IPS DF 6.9 (cell line): ENCODE results near the gene MIPOL1.
"Not testable (repeated sequence)": the region's sequence is repeated elsewhere in the genome, so short reads cannot be mapped to it uniquely, and the experiment has no call there.

Experiments used
- DNase-seq: peaks from one replicate; pipeline ENCODE4 v3.0.0-alpha.2; 2013; ENCODE audit warnings: low read depth, low spot score
- H3K27ac ChIP-seq: one replicate; pipeline ENCODE4 v1.5.1; 2013; ENCODE audit warnings: low read length, control low read depth
- H3K27me3 ChIP-seq: 2 replicates; pipeline ENCODE4 v1.6.1; 2013; ENCODE audit warnings: mild to moderate bottlenecking, low read length; ENCODE audit not compliant: control insufficient read depth, insufficient read depth
- H3K36me3 ChIP-seq: 2 replicates; pipeline ENCODE4 v1.6.1; 2013; ENCODE audit warnings: low read length; ENCODE audit not compliant: control insufficient read depth, insufficient read depth
- H3K4me1 ChIP-seq: 2 replicates; pipeline ENCODE4 v1.6.1; 2013; ENCODE audit warnings: low read length; ENCODE audit not compliant: control insufficient read depth, insufficient read depth
- H3K4me3 ChIP-seq: 2 replicates; pipeline ENCODE4 v1.5.1; 2013; ENCODE audit warnings: mild to moderate bottlenecking, low read length
- H3K9me3 ChIP-seq: 2 replicates; pipeline ENCODE4 v1.6.1; 2013; ENCODE audit warnings: low read length, inconsistent platforms; ENCODE audit not compliant: control insufficient read depth, insufficient read depth
- WGBS: extraction: QIAGEN DNeasy Blood & Tissue Kit; methylation state at CpG from one replicate; pipeline ENCODE4 v1.1.7; 2013; ENCODE audit warnings: mixed read lengths, missing lambda C conversion rate; ENCODE audit not compliant: insufficient read length, insufficient coverage; 5-methylcytosine and 5-hydroxymethylcytosine counted together

Gene MIPOL1

DNA sequence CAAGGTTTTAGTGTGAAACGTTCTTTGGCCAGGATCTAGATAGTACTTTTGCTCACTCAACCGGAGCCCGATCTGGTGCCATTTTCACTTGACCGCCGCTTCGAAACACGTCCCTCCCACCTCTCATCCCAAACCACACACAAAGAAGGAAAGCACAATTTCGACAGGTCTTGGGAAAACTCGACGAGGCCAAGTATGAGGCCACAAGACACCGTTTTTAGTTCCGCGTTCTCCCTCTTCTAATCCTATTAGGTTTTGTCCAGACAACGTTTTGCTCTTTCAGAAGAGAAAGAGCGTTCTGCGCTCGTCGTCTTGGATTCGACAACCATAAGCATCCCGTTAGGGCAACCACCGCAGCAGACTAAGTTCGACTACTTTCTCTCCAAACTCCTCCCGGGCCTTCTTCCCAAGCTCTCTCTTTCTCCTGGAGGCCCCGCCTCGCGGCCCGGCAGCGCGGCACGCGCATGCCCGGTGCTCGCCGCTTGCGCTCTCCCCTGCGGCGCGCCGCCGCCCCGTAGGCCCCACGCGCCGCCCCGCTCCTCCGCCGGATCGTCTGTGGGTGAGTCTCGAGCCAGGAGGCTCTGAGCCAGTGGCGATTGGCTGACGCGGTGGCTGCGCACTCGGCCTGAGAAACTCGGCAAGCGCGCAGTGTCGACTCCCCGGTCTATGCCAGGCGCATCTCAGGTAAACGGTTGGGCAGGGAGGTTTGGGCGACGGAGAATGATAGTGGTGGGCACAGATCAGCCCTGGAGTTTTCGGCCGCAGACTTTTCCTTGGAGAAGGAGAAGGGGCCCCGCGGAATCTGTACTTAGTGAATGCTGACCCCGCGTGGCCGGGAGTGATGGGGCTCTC is at the start of gene MIPOL1:
MIPOL1 (plus strand) TSS at position 517 of the 852 bp plus-strand sequence. CDS start 49,952 bp downstream, outside the sequence.
- peak; percentile 20 for DNase-seq

GRCh38 chr14:37150414-37150813 is 47.3 kb upstream of the MIPOL1 start:
- WGBS = no CpG with 5 or more reads among the region's 3 CpGs

More for the DNA sequence above, at the start of gene MIPOL1:
- no peaks in the 10 kb centered on the region for H3K36me3 ChIP-seq
- no CpG with 5 or more reads among the region's 70 CpGs for WGBS
- no peaks in the 10 kb centered on the region for H3K9me3 ChIP-seq
- H3K4me1 ChIP-seq = no peaks in the 10 kb centered on the region
- peak within 1 kb of the TSS; percentile 41; the same call in 1 of the 2 replicates for H3K4me3 ChIP-seq
- no peaks in the 10 kb centered on the region for H3K27me3 ChIP-seq
- no peak within 1 kb of the TSS for H3K27ac ChIP-seq

GRCh38 chr14:37153005-37153404 is 44.7 kb upstream of the MIPOL1 start:
- whole genome bisulfite sequencing = no CpG with 5 or more reads among the region's 1 CpG
- H3K9me3 ChIP-seq = no peaks in the 10 kb centered on the region
- no peak for DNase-seq
- no peaks in the 10 kb centered on the region for H3K4me1 ChIP-seq
- H3K27ac ChIP-seq = no peak overlapping the region
- no peaks in the 10 kb centered on the region for H3K27me3 ChIP-seq
- no peak overlapping the region for H3K4me3 ChIP-seq
- no peaks in the 10 kb centered on the region for H3K36me3 ChIP-seq

More at GRCh38 chr14:37150414-37150813, 47.3 kb upstream of the MIPOL1 start:
- Histone ChIP-seq H3K27ac (no peak overlapping the region), H3K36me3 (no peaks in the 10 kb centered on the region), H3K4me3 (no peak overlapping the region), H3K9me3 (no peaks in the 10 kb centered on the region), H3K27me3 (no peaks in the 10 kb centered on the region), H3K4me1 (no peaks in the 10 kb centered on the region)
- no peak for DNase-seq

DNA sequence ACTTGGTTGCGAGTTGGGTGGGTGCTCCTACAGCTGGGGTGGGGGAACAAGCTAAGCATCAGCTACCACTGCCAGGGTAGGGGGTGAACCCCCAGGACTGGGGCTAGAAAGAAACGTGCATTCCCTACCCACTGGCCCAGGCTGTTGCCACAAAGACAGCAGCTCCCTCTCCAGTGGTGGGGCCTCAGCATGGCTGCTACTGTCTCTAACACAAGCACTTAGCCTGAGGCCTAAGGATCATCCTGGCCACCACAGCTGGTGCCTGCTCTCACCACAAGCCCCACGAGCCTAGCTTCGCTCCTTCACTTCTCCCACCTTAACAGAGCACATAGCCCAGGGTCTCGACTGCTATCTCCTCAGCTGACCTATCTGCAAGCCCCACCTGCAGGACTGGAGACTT is 44.3 kb upstream of the MIPOL1 start:
- H3K27me3 ChIP-seq = no peaks in the 10 kb centered on the region

GRCh38 chr14:37157987-37158386 is 39.8 kb upstream of the MIPOL1 start:
- DNase-seq = no peak
- Histone ChIP-seq H3K27ac (no peak overlapping the region), H3K4me3 (no peak overlapping the region), H3K27me3 (no peaks in the 10 kb centered on the region), H3K36me3 (no peaks in the 10 kb centered on the region), H3K4me1 (no peaks in the 10 kb centered on the region), H3K9me3 (no peaks in the 10 kb centered on the region)
- WGBS = no CpG with 5 or more reads among the region's 2 CpGs

More for the DNA sequence above, 44.3 kb upstream of the MIPOL1 start:
- H3K36me3 ChIP-seq = no peaks in the 10 kb centered on the region
- H3K27ac ChIP-seq = no peak overlapping the region
- no peaks in the 10 kb centered on the region for H3K4me1 ChIP-seq
- DNase-seq = no peak
- WGBS = no CpG with 5 or more reads among the region's 5 CpGs
- no peak overlapping the region for H3K4me3 ChIP-seq
- no peaks in the 10 kb centered on the region for H3K9me3 ChIP-seq

DNA sequence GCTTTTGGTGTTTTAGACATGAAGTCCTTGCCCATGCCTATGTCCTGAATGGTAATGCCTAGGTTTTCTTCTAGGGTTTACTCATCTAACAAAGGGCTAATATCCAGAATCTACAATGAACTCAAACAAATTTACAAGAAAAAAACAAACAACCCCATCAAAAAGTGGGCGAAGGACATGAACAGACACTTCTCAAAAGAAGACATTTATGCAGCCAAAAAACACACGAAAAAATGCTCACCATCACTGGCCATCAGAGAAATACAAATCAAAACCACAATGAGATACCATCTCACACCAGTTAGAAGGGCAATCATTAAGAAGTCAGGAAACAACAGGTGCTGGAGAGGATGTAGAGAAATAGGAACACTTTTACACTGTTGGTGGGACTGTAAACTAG is 35.4 kb upstream of the MIPOL1 start:
- WGBS = no CpG with 5 or more reads among the region's 2 CpGs
- not testable (repeated sequence) for H3K27me3 ChIP-seq, H3K9me3 ChIP-seq, H3K27ac ChIP-seq, H3K4me1 ChIP-seq, H3K4me3 ChIP-seq, H3K36me3 ChIP-seq, DNase-seq

DNA sequence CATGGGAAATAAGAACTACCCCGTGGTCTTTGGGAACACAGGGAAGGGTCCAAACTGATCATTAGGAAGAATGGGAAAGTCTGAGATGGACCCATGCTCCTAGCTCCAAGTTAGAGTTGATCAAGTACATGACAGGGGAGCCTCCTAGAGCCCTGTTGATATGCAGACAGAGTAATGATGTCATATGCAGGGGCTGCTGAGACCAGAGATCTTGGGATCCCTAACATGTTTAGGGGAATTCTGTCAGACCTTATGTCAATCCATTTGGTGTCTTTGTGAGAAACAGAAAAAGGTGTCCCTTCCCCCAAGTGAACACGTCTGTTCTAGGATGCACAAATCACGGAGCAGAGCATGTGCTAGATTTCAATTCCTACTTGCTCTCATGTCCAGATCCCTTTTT is 31.9 kb upstream of the MIPOL1 start:
- Histone ChIP-seq H3K4me1 (peaks cover 4% of the 10 kb centered on the region; the same call in 1 of the 2 replicates), H3K9me3 (no peaks in the 10 kb centered on the region), H3K4me3 (no peak overlapping the region), H3K27me3 (no peaks in the 10 kb centered on the region), H3K36me3 (no peaks in the 10 kb centered on the region), H3K27ac (no peak overlapping the region)
- no peak for DNase-seq
- no CpG with 5 or more reads among the region's 3 CpGs for WGBS

DNA sequence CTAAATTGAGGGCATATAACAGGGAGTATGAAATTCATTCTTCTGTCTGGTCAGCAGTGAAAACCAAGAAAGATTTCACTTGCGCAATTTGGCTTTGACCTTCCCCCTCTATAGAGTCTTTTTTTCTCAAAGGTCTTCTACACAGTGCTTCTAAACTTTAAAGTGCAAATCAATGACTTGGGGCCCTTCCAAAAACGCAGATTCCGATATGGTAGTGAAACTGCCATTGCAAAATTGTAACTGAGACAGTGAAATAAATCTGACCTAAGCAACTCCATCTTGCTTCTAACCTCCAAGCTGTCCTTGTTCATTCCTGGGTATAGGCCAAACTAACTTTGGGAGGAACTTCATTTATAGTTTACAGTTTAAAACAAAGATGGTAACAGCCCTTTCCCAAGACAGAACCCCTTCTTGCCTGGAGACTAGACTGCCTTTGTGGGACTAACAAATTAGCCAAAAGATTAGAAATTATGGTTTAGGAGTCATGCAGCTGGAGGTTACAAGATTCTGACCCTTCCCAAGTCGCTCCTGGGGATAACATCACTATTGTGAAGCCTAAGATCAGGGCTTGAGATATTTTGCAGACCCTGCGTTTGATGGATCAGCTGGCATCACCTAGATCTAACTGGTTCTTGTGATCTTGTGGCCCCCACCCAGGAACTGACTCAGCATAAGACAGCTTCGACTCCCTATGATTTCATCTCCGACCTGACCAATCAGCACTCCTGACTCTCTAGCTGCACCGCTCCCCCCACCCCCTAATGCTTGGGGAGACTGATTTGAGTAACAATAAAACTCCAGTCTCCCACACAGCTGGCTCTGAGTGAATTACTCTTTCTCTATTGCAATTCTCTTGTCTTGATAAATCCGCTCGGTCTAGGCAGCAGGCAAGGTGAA is 30.3 kb upstream of the MIPOL1 start:
- H3K4me1 ChIP-seq = peaks cover 4% of the 10 kb centered on the region; the same call in 1 of the 2 replicates
- H3K27me3 ChIP-seq = no peaks in the 10 kb centered on the region
- H3K36me3 ChIP-seq = no peaks in the 10 kb centered on the region
- WGBS = no CpG with 5 or more reads among the region's 10 CpGs
- no peak overlapping the region for H3K27ac ChIP-seq
- H3K4me3 ChIP-seq = no peak overlapping the region
- DNase-seq = no peak
- no peaks in the 10 kb centered on the region for H3K9me3 ChIP-seq

- Histone ChIP-seq H3K4me3 (no peak overlapping the region), H3K27ac (no peak overlapping the region), H3K36me3 (no peaks in the 10 kb centered on the region), H3K9me3 (no peaks in the 10 kb centered on the region), H3K4me1 (peaks cover 4% of the 10 kb centered on the region; the same call in 1 of the 2 replicates), H3K27me3 (no peaks in the 10 kb centered on the region)
- no peak for DNase-seq
- WGBS = no CpG with 5 or more reads among the region's 4 CpGs
Measured at GRCh38 chr14:37168721-37169120, 29.0 kb upstream of the MIPOL1 start.

DNA sequence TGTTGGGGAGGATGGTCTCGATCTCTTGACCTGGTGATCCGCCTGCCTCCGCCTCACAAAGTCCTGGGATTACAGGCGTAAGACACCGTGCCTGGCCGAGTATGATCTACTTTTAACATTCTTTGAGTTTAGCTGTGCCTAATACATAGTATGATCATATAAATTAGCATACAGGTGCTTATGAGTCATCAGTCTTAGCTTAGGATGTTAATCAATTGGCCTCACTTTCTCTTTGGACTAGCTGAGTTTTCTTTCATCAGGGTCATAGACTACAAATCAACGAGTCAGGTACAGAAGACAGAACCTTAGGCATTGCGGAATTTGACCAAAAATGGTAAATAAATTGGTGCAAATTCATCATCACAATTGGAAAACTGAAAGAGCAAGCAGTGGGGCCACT is 27.5 kb upstream of the MIPOL1 start:
- Histone ChIP-seq H3K27ac (no peak overlapping the region), H3K9me3 (no peaks in the 10 kb centered on the region), H3K4me3 (no peak overlapping the region), H3K36me3 (no peaks in the 10 kb centered on the region), H3K27me3 (no peaks in the 10 kb centered on the region), H3K4me1 (peaks cover 4% of the 10 kb centered on the region; the same call in 1 of the 2 replicates)
- WGBS = no CpG with 5 or more reads among the region's 8 CpGs
- DNase-seq = no peak
